ENCODE results near the gene PLD3.

GRCh38 chr19:40336601-40336900 lies 11.9 kb upstream of the PLD3 start:
- TF ChIP-seq CTCF (IDR thresholded peaks at IDR 0.05; ENCODE audit: extremely low read depth in 1 of 2, insufficient read depth in 1 of 2, low read depth in 1 of 2, low read length in 2 of 2), result no peak
- no peak for TF ChIP-seq MAX (IDR thresholded peaks at IDR 0.05; ENCODE audit: insufficient read depth, insufficient read length)
- no peak for TF ChIP-seq EZH2 (IDR thresholded peaks at IDR 0.05; ENCODE audit: borderline replicate concordance, low read depth, low read length, severe bottlenecking)
- no peak for TF ChIP-seq POLR2A (IDR thresholded peaks at IDR 0.05; ENCODE audit: low read depth, low read length)
- no peak for TF ChIP-seq POLR2AphosphoS5 (IDR thresholded peaks at IDR 0.05; ENCODE audit: insufficient read depth, low read depth, low read length)
- no peak for TF ChIP-seq MYC (IDR thresholded peaks at IDR 0.05; ENCODE audit: low read depth, low read length)

Data from endothelial cell of umbilical vein (primary cell).